IMR-90 (cell line): Measurements from ENCODE around the gene EIF3L.

ENCODE experiments used
- BHLHE40 ChIP-seq: fragments of 150-350 bp; IDR thresholded peaks from 2 replicates; pipeline ENCODE4 v1.6.1; 2016; ENCODE audit warnings: mild to moderate bottlenecking, low read depth, low read length
- RAD21 ChIP-seq: IDR thresholded peaks from 2 replicates; pipeline ENCODE4 v1.6.1; 2012; ENCODE audit warnings: low read length, improper control_type of control experiment
- RFX5 ChIP-seq: IDR thresholded peaks from 2 replicates; pipeline ENCODE4 v1.8.0; 2012; ENCODE audit warnings: low read depth, mild to moderate bottlenecking, low read length, moderate library complexity
- SMC3 ChIP-seq: fragments of 150-350 bp; IDR thresholded peaks from 2 replicates; pipeline ENCODE4 v1.6.1; 2016; ENCODE audit warnings: low read depth, mild to moderate bottlenecking, antibody characterized with exemption, low read length, moderate library complexity
- TF ChIP-seq, protein P1 (sequence below): conservative IDR thresholded peaks from 2 replicates; pipeline ENCODE4 v1.5.1; 2012; ENCODE audit warnings: mild to moderate bottlenecking, low read depth, low read length, improper control_type of control experiment

DNA sequence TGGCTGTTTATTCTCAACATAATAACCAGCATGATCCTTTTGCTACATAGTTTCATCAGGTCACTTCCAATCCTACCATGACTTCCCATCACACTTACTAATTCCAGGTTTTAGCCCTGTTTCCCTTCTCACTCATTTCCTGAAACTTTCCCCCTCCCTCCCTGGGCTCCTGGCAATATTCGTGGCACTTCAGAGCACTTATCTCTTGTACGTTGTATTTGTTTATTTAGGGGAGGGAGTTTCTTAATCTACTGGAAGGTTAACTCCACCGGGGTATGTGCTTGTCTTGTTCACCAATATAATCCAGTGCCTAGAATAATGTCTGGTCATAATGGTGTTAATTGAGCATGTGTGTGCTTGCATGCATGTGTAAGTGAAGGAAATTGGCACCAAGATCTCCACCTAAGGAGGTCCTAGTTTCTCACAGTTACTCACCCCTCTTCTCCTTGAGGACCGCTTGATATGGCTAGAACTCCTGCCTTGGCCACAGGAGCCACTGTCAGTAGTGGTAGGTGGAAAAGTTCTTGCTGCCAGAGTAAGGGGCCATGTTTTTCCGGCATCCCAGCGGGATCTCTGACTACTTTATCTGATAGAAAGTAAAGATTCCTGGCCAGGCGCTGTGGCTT lies 11.7 kb downstream of the EIF3L start:
- TF ChIP-seq, protein P1, sequence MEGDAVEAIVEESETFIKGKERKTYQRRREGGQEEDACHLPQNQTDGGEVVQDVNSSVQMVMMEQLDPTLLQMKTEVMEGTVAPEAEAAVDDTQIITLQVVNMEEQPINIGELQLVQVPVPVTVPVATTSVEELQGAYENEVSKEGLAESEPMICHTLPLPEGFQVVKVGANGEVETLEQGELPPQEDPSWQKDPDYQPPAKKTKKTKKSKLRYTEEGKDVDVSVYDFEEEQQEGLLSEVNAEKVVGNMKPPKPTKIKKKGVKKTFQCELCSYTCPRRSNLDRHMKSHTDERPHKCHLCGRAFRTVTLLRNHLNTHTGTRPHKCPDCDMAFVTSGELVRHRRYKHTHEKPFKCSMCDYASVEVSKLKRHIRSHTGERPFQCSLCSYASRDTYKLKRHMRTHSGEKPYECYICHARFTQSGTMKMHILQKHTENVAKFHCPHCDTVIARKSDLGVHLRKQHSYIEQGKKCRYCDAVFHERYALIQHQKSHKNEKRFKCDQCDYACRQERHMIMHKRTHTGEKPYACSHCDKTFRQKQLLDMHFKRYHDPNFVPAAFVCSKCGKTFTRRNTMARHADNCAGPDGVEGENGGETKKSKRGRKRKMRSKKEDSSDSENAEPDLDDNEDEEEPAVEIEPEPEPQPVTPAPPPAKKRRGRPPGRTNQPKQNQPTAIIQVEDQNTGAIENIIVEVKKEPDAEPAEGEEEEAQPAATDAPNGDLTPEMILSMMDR, result no peak
- TF ChIP-seq BHLHE40 (no peak), RAD21 (no peak), SMC3 (no peak), RFX5 (no peak)
